Mucosa of descending colon (tissue), 3 donors: ENCODE data around the gene IFRD2. TPM values are rescaled to one million over a fixed set of nuclear protein-coding genes. Genes with fewer than 3 reads are reported as not detected.
A peak's percentile ranks its signal among the peaks of the same experiment; 100 is the strongest.
"Not testable (repeated sequence)": the region's sequence is repeated elsewhere in the genome, so short reads cannot be mapped to it uniquely, and the experiment has no call there.

Source experiments
- ATAC-seq: fragments of 200-7000 bp; cut with Tn5 transposase; one replicate; pipeline ENCODE4 v1.9.1; 2020; ENCODE audit warnings: mild to moderate bottlenecking, moderate library complexity
- DNase-seq, 3 donors: peaks; one replicate each; pipeline ENCODE4 v3.0.0-alpha.2; 2020
- H3K36me3 ChIP-seq: fragments of 200-600 bp; one replicate; pipeline ENCODE4 v1.8.0; 2021; ENCODE audit warnings: low read depth, mild to moderate bottlenecking
- H3K4me1 ChIP-seq: fragments of 200-600 bp; one replicate; pipeline ENCODE4 v1.8.0; 2021; ENCODE audit warnings: low read depth, mild to moderate bottlenecking
- H3K4me3 ChIP-seq: fragments of 200-600 bp; one replicate; pipeline ENCODE4 v1.8.0; 2021; ENCODE audit warnings: mild to moderate bottlenecking
- H3K9me3 ChIP-seq: fragments of 200-600 bp; one replicate; pipeline ENCODE4 v1.8.0; 2021; ENCODE audit warnings: mild to moderate bottlenecking
- CTCF ChIP-seq: fragments of 200-600 bp; IDR thresholded peaks from one replicate; pipeline ENCODE4 v1.8.0; 2022; ENCODE audit warnings: antibody characterized with exemption, mild to moderate bottlenecking
- intact Hi-C, 2 donors: fragments of 100-400 bp; cut with DNase I in 1 of 2; cut with micrococcal nuclease in 1 of 2; formaldehyde crosslinking; loops; one replicate each; pipeline versions ENCODE4 v1.11.0 to v1.11.1; 2022; cut with DNase I, micrococcal nuclease
- total RNA-seq, 3 donors: library from RNA; stranded (reverse); fragmentation: NEBNext Ultra II Directional in 2 of 3; extraction: Animal tissue kit (Norgen Biotek cat#: 25700) in 2 of 3; gene quantifications; one replicate each; pipeline versions ENCODE4 v1.2.1 to v1.2.4, GENCODE V29; 2021 to 2023
- donor health status: DM: no; HTN: no; CAD: no; lungs with moderate emphysema.
- donor health status: DM: no; HTN: no; CAD: no.
- donor health status: DM: no; HTN: yes; CAD: no.

IFRD2 gene
- total RNA-seq, 3 donors from 2014 or later = 54.8 to 59.8 (median 57.0) TPM

DNA sequence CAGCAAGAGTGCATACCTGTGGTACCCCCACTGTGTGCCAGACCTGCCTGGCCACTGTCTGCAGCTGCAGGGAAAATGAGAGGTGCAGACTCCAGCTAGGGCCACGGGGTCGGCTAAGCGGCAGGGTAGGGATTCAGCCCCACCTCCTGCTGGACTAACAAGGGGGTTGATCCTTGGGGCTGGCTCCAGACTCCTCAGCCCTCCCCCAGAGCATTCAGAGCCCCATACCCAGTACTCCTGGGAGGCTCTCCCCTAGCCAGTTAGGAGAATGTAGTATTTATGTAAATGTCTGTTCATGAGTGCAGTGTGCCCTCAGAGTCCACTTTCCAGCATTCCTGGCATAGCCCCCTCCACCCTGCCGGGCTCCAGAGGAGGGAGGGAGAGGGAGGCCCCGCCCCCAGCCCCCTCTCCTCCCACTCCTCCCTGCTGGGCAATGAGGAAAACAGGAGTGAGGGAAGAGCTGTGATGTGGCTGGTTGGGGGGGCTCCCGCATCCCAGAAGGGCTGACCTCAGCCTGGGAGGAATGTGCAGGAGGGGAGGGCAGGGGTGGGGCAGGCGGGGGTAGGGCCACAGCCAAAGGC lies 27.8 kb downstream of the IFRD2 start:
- no peaks in the 10 kb centered on the region for H3K9me3 ChIP-seq
- H3K4me3 ChIP-seq = no peak overlapping the region
- TF ChIP-seq CTCF = no peak
- H3K36me3 ChIP-seq = no peaks in the 10 kb centered on the region
- DNase-seq (peak in 2 of 3 donors; percentile 69 to 77), ATAC-seq (no peak)
- peaks cover 42% of the 10 kb centered on the region for H3K4me1 ChIP-seq
- intact Hi-C loops = no loop called here

DNA sequence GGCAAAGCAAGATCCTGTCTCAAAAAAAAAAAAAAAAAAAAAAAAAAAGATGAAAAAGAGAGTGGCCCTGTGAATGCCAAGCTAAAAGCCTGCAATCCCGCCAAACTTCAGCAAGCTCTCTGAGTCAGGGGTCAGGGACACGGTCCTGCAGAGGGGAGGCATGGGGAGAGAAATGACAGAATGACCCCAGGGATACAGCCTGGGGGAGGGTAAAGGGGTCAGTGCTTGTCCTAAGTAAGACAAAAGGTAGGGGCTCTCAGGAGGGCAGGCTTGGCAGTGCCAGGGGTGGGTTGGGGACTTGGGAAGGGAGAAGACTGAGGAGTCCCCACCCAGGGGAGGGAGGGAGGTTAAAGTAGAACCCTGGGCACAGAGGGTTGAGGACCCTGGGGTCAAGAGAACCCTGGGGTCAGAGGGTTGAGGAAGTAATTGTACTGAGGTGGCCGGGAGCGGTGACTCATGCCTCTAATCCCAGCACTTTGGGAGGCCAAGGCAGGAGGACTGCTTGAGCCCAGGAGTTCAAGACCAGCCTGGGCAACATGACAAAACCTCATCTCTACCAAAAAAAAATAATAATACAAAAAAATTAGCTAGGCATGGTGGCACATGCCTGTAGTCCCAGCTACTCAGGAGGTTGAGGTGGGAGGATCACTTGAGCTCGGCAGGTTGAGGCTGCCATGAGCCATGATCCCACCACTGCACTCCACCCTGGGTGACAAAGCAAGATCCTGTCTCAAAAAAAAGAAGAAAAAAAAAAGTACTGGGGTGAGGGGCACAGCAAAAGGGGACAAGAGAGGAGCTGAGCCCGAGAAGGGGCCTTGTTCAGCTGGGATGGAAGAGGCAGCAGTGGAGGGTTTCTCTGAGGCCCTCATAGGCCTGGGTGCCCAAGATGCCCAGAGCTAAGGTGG lies 28.5 kb downstream of the IFRD2 start:
- intact Hi-C loops = no loop called here
- ATAC-seq = no peak
- H3K4me3 ChIP-seq = no peak overlapping the region
- H3K36me3 ChIP-seq = no peaks in the 10 kb centered on the region
- TF ChIP-seq CTCF = no peak
- no peak for DNase-seq
- peaks cover 37% of the 10 kb centered on the region for H3K4me1 ChIP-seq
- no peaks in the 10 kb centered on the region for H3K9me3 ChIP-seq

DNA sequence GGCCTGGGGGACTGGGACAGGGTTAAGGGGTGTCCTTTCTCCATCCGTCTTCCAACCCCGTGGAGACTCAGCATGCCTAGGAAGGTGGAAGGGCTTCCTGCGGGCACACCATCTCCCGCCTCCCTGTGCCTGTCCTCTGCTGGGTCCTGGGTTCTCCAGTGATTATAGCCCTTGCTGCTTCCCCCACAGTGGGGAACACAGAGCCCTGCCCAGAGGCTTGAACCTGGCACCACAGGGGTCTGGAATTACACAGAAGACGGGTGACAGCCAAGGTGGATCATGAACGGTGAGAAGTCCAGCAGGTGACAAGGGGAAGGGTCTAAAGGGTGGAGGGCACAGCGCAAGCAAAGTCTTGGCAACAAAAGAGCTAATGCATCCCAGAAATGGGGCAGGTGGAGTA lies 29.5 kb downstream of the IFRD2 start:
- Histone ChIP-seq H3K36me3 (no peaks in the 10 kb centered on the region), H3K9me3 (no peaks in the 10 kb centered on the region), H3K4me3 (no peak overlapping the region), H3K4me1 (peaks cover 29% of the 10 kb centered on the region)
- DNase-seq = no peak
- no peak for TF ChIP-seq CTCF
- intact Hi-C loops = no loop called here
- no peak for ATAC-seq

DNA sequence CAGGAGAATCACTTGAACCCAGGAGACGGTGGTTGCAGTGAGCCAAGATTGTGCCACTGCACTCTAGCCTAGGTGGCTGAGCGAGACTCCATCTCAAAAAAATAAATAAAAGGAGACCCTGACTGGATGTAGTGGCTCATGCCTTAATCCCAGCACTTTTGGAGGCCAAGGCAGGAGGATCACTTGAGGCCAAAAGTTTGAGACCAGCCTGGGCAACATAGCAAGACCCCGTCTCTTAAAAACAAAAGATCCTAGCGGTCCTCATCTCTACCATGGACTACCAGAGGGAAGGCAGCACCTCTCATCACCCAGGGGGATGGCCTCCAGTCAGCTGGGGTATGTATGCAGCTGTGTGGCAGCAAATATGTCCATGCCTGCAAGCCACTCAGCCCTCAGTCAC lies 30.0 kb downstream of the IFRD2 start:
- H3K36me3 ChIP-seq, intact Hi-C loops, H3K9me3 ChIP-seq, H3K4me3 ChIP-seq, ATAC-seq, DNase-seq: not testable (repeated sequence)
- H3K4me1 ChIP-seq = peaks cover 25% of the 10 kb centered on the region

- Histone ChIP-seq H3K36me3 (no peaks in the 10 kb centered on the region), H3K9me3 (no peaks in the 10 kb centered on the region), H3K4me3 (no peak overlapping the region), H3K4me1 (peaks cover 25% of the 10 kb centered on the region)
- ATAC-seq (no peak), DNase-seq (no peak)
- no peak for TF ChIP-seq CTCF
- intact Hi-C loops = no loop called here
Measured at GRCh38 chr3:50261505-50261904, 30.7 kb downstream of the IFRD2 start.

GRCh38 chr3:50260942-50261441 lies 31.2 kb downstream of the IFRD2 start:
- H3K9me3 ChIP-seq = no peaks in the 10 kb centered on the region
- H3K4me1 ChIP-seq = peaks cover 20% of the 10 kb centered on the region
- no peak overlapping the region for H3K4me3 ChIP-seq
- intact Hi-C loops = no loop called here
- no peak for TF ChIP-seq CTCF
- DNase-seq (no peak), ATAC-seq (no peak)
- H3K36me3 ChIP-seq = peaks cover 2% of the 10 kb centered on the region
